Muscle of arm (tissue), 12 donors: Measurements from ENCODE around the gene ABCC6. TPM values are rescaled to one million over a fixed set of nuclear protein-coding genes. Genes with fewer than 3 reads are reported as not detected.

Experiments
- DNase-seq: peaks from one replicate; pipeline ENCODE4 v3.0.0-alpha.2; 2013
- polyA plus RNA-seq, 12 donors: library from polyadenylated mRNA; unstranded; fragments of 120-200 nt; gene quantifications; one replicate each; pipeline ENCODE4 v1.2.1, GENCODE V29; 2013; ENCODE audit not compliant: insufficient read length in 12 of 12

ABCC6 gene
- polyA plus RNA-seq, 12 donors, result 0.60 to 11.3 (median 1.5) TPM; not detected in 1

- no peak for DNase-seq
These were observed 80.1 kb downstream of the ABCC6 start for GRCh38 chr16:16143038-16143763.

- no peak for DNase-seq
These were observed 81.4 kb downstream of the ABCC6 start for GRCh38 chr16:16141784-16142396.

GRCh38 chr16:16141141-16141540, 82.2 kb downstream of the ABCC6 start:
- DNase-seq, result no peak

- DNase-seq, result no peak
These were observed 82.8 kb downstream of the ABCC6 start for GRCh38 chr16:16140537-16140936.

GRCh38 chr16:16139806-16140205, 83.5 kb downstream of the ABCC6 start:
- no peak for DNase-seq

GRCh38 chr16:16139061-16139460, 84.2 kb downstream of the ABCC6 start:
- DNase-seq, result no peak

- no peak for DNase-seq
These were observed 85.2 kb downstream of the ABCC6 start for GRCh38 chr16:16138034-16138635.

GRCh38 chr16:16137110-16137509, 86.2 kb downstream of the ABCC6 start:
- no peak for DNase-seq

GRCh38 chr16:16136588-16136987, 86.7 kb downstream of the ABCC6 start:
- no peak for DNase-seq

GRCh38 chr16:16133943-16134604, 89.2 kb downstream of the ABCC6 start:
- DNase-seq, result no peak

- DNase-seq, result no peak
These were observed 91.6 kb downstream of the ABCC6 start for GRCh38 chr16:16131659-16132058.

GRCh38 chr16:16131204-16131603, 92.1 kb downstream of the ABCC6 start:
- no peak for DNase-seq

- DNase-seq, result peak; percentile 49
These were observed 95.7 kb downstream of the ABCC6 start for GRCh38 chr16:16127469-16128116.

- DNase-seq, result no peak
These were observed 96.4 kb downstream of the ABCC6 start for GRCh38 chr16:16126896-16127295.

GRCh38 chr16:16124974-16125373, 98.3 kb downstream of the ABCC6 start:
- DNase-seq, result no peak

GRCh38 chr16:16124438-16124837, 98.9 kb downstream of the ABCC6 start:
- no peak for DNase-seq

- DNase-seq, result no peak
These were observed 101.0 kb downstream of the ABCC6 start for GRCh38 chr16:16122264-16122663.

- DNase-seq, result no peak
These were observed 102.0 kb downstream of the ABCC6 start for GRCh38 chr16:16121185-16121727.

GRCh38 chr16:16120382-16121184, 102.7 kb downstream of the ABCC6 start:
- DNase-seq, result no peak

- no peak for DNase-seq
These were observed 103.3 kb downstream of the ABCC6 start for GRCh38 chr16:16120044-16120381.

GRCh38 chr16:16118337-16118736, 105.0 kb downstream of the ABCC6 start:
- DNase-seq, result no peak
